B cell (primary cell): ENCODE results near the gene ZBTB44. TPM values are rescaled to one million over a fixed set of nuclear protein-coding genes. Genes with fewer than 3 reads are reported as not detected.
A peak's percentile ranks its signal among the peaks of the same experiment; 100 is the strongest.

ENCODE experiments used
- ATAC-seq: fragments of 200-7000 bp; cut with Tn5 transposase; one replicate; pipeline ENCODE4 v1.10.0; 2021; ENCODE audit warnings: low read depth, mild to moderate bottlenecking, moderate number of reproducible peaks, moderate library complexity
- CTCF ChIA-PET: fragments of 350-600 bp; sonication (Branson Sonifier 250); formaldehyde crosslinking; loops from one replicate; lab custom pipeline; 2021; ENCODE audit warnings: antibody characterized with exemption, inconsistent platforms; lab: Charles Lee
- POLR2A ChIA-PET: fragments of 350-600 bp; sonication (Branson Sonifier 250); formaldehyde crosslinking; loops from one replicate; lab custom pipeline; 2021; ENCODE audit warnings: antibody characterized with exemption; lab: Charles Lee
- DNase-seq: peaks from one replicate; pipeline ENCODE4 v3.0.0; 2013
- H2AFZ ChIP-seq: 2 replicates; pipeline ENCODE4 v1.6.1; 2012; ENCODE audit warnings: mild to moderate bottlenecking, low read depth, low read length; ENCODE audit not compliant: insufficient read depth, poor library complexity, severe bottlenecking
- H3K27ac ChIP-seq, 2 donors: 1 replicate in 1 of 2; 2 replicates in 1 of 2; pipeline ENCODE4 v1.5.1; 2012 to 2013; ENCODE audit warnings: low read length in 2 of 2, mild to moderate bottlenecking in 2 of 2, moderate library complexity in 1 of 2
- H3K27me3 ChIP-seq, 4 experiments: fragments of 200-600 bp in 1 of 4; sonication (generic) in 1 of 4; replicated peaks in 1 of 4; 1 replicate in 2 of 4; 2 replicates in 2 of 4; pipeline versions ENCODE4 v1.6.1 to v1.7.0; 2013 to 2016; ENCODE audit warnings: low read length in 3 of 4, mild to moderate bottlenecking in 2 of 4, mixed read lengths in 1 of 4, moderate library complexity in 1 of 4; ENCODE audit not compliant: insufficient read depth in 4 of 4, control insufficient read depth in 3 of 4; ENCODE audit errors: control extremely low read depth in 1 of 4
- H3K36me3 ChIP-seq, 2 experiments: replicated peaks in 1 of 2; 1 replicate in 1 of 2; 2 replicates in 1 of 2; pipeline versions ENCODE4 v1.6.1 to v1.7.1; 2013; ENCODE audit warnings: low read length in 1 of 2; ENCODE audit not compliant: insufficient read depth in 2 of 2, control insufficient read depth in 1 of 2; ENCODE audit errors: control extremely low read depth in 1 of 2, extremely low read depth in 1 of 2
- H3K4me1 ChIP-seq, 2 donors: fragments of 200-600 bp in 1 of 2; sonication (generic) in 1 of 2; 1 replicate in 1 of 2; 2 replicates in 1 of 2; pipeline versions ENCODE4 v1.5.1 to v1.6.1; 2013 to 2017; ENCODE audit warnings: low read length in 2 of 2; ENCODE audit not compliant: control insufficient read depth in 2 of 2, insufficient read depth in 2 of 2
- H3K4me2 ChIP-seq: replicated peaks from 2 replicates; pipeline ENCODE3; 2012; ENCODE audit warnings: mild to moderate bottlenecking, low read depth, low read length; ENCODE audit not compliant: poor library complexity, severe bottlenecking
- H3K4me3 ChIP-seq, 5 experiments: fragments of 200-600 bp in 1 of 5; sonication (generic) in 1 of 5; 1 replicate in 3 of 5; 2 replicates in 2 of 5; pipeline versions ENCODE4 v1.5.1 to v1.7.0; 2011 to 2016; ENCODE audit warnings: low read length in 4 of 5, mild to moderate bottlenecking in 4 of 5, low read depth in 2 of 5, control low read depth in 1 of 5, moderate library complexity in 1 of 5; ENCODE audit not compliant: insufficient read depth in 1 of 5; ENCODE audit errors: control extremely low read depth in 1 of 5, extremely low read depth in 1 of 5
- H3K79me2 ChIP-seq: fragments of 200-600 bp; sonication (generic); one replicate; pipeline ENCODE4 v1.6.0; 2016; ENCODE audit warnings: low read length; ENCODE audit not compliant: control insufficient read depth, insufficient read depth
- H3K9ac ChIP-seq: fragments of 200-600 bp; sonication (generic); 2 replicates; pipeline ENCODE4 v1.6.1; 2017; ENCODE audit warnings: mild to moderate bottlenecking, low read length, moderate library complexity
- H3K9me3 ChIP-seq, 3 donors: one replicate each; pipeline versions ENCODE4 v1.6.1 to v1.7.1; 2013; ENCODE audit warnings: low read length in 2 of 3; ENCODE audit not compliant: control insufficient read depth in 2 of 3, insufficient read depth in 1 of 3; ENCODE audit errors: control extremely low read depth in 1 of 3
- H4K20me1 ChIP-seq: 2 replicates; pipeline ENCODE4 v1.6.0; 2012; ENCODE audit warnings: mild to moderate bottlenecking, low read length; ENCODE audit not compliant: insufficient read depth, control insufficient read depth, poor library complexity, severe bottlenecking
- H3K27ac Mint-ChIP-seq: one replicate; pipeline ENCODE4 v1.8.0; 2021; ENCODE audit warnings: mixed read lengths
- H3K27me3 Mint-ChIP-seq: one replicate; pipeline ENCODE4 v1.8.0; 2021; ENCODE audit warnings: mixed read lengths
- H3K4me1 Mint-ChIP-seq: one replicate; pipeline ENCODE4 v1.8.0; 2021; ENCODE audit warnings: mixed read lengths
- H3K4me3 Mint-ChIP-seq: one replicate; pipeline ENCODE4 v1.8.0; 2021; ENCODE audit warnings: mixed read lengths
- H3K9me3 Mint-ChIP-seq: one replicate; pipeline ENCODE4 v1.8.0; 2022; ENCODE audit warnings: mixed read lengths; ENCODE audit not compliant: insufficient read depth
- EZH2 ChIP-seq: IDR thresholded peaks from 2 replicates; pipeline ENCODE4 v1.6.1; 2012; ENCODE audit warnings: borderline replicate concordance, low read depth, mild to moderate bottlenecking, moderate library complexity, low read length; ENCODE audit not compliant: insufficient read depth, poor library complexity, severe bottlenecking
- WGBS: methylation state at CpG from one replicate; pipeline ENCODE4 v1.1.5; 2013; ENCODE audit warnings: missing lambda C conversion rate; ENCODE audit not compliant: insufficient coverage; 5-methylcytosine and 5-hydroxymethylcytosine counted together
- intact Hi-C: fragments of 100-400 bp; cut with micrococcal nuclease; formaldehyde crosslinking; loops from one replicate; pipeline ENCODE4 v1.10.0; 2022
- polyA plus RNA-seq: library from polyadenylated mRNA; depleted of rRNA; stranded (reverse); fragments of >200 nt; gene quantifications from 2 replicates; pipeline ENCODE4 v1.2.3, GENCODE V29; 2012
- total RNA-seq, 2 donors: library from RNA; stranded (reverse); fragments of 120-200 nt in 1 of 2; gene quantifications; 1 replicate in 1 of 2; 2 replicates in 1 of 2; pipeline versions ENCODE4 v1.2.3 to v1.2.4, GENCODE V29; 2013 to 2022
- TF ChIP-seq, protein P1 (sequence below): fragments of 200-600 bp; IDR thresholded peaks from one replicate; pipeline ENCODE4 v1.8.0; 2022; ENCODE audit warnings: antibody characterized with exemption, mild to moderate bottlenecking

ZBTB44 gene
- total and polyA plus RNA-seq, 2 donors (not counting 1 experiment from before 2014, with no cell fraction given): 23.3 to 89.4 TPM

DNA sequence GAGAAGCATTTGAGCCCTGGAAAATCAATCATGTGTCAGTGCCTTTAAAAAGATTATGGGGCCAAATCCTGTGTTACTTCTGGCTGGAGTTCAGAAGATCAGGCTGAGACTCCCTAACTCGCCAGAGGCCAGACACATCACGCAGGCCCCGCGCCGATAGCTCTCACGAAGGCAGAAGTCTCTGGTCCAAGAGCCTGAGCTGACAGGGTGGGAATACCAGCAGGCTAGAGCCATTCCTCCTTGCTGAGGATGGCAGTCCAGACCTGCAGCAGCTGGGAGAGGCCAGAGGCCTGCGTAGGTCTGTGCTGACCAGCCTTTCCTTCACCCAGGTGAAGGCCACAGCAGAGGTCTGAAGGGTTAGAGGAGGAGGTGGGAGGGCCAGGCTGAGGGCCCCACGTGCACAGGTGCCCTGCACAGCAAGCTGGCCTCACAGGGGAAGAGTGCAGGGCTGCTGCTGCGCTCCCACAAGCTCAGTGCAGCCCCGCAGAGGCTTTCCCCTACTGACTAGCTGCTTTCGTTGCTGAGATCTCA is 102.2 kb downstream of the ZBTB44 start:
- CTCF ChIA-PET: interaction anchor here (0.7 to 3.0 kb wide), 44 partner anchors 9 to 682 kb away, joined by 3 to 51 read pairs (median 5); partner anchors contain the start of genes ADAMTS8 and ST14
- H3K4me3 Mint-ChIP-seq: no peak overlapping the region
- DNase-seq: peak; percentile 30
- 86% methylated on average over 11 of the region's 11 CpGs for WGBS
- Histone ChIP-seq H3K36me3 (peaks cover 0 to 13% of the 10 kb centered on the region in 2 experiments), H3K4me3 (no peak overlapping the region), H3K9me3 (no peaks in the 10 kb centered on the region), H3K27ac (no peak overlapping the region), H4K20me1 (no peaks in the 10 kb centered on the region), H3K27me3 (no peaks in the 10 kb centered on the region), H2AFZ (no peak overlapping the region), H3K79me2 (no peaks in the 10 kb centered on the region), H3K4me1 (peaks cover 0 to 10% of the 10 kb centered on the region in 2 donors), H3K4me2 (peak overlapping the region; percentile 45), H3K9ac (no peak overlapping the region)
- H3K27ac Mint-ChIP-seq: no peak overlapping the region
- H3K4me1 Mint-ChIP-seq: peaks cover 11% of the 10 kb centered on the region
- H3K27me3 Mint-ChIP-seq: peaks cover 4% of the 10 kb centered on the region
- ATAC-seq: peak; percentile 10
- TF ChIP-seq, protein P1, sequence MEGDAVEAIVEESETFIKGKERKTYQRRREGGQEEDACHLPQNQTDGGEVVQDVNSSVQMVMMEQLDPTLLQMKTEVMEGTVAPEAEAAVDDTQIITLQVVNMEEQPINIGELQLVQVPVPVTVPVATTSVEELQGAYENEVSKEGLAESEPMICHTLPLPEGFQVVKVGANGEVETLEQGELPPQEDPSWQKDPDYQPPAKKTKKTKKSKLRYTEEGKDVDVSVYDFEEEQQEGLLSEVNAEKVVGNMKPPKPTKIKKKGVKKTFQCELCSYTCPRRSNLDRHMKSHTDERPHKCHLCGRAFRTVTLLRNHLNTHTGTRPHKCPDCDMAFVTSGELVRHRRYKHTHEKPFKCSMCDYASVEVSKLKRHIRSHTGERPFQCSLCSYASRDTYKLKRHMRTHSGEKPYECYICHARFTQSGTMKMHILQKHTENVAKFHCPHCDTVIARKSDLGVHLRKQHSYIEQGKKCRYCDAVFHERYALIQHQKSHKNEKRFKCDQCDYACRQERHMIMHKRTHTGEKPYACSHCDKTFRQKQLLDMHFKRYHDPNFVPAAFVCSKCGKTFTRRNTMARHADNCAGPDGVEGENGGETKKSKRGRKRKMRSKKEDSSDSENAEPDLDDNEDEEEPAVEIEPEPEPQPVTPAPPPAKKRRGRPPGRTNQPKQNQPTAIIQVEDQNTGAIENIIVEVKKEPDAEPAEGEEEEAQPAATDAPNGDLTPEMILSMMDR: no peak
- TF ChIP-seq EZH2: no peak
- no peaks in the 10 kb centered on the region for H3K9me3 Mint-ChIP-seq
- intact Hi-C loops: loop anchor here (2.0 kb wide), 1 partner anchor 66 kb away; no protein-coding TSS in a partner anchor
- POLR2A ChIA-PET: interaction anchor here (0.8 to 1.0 kb wide), 2 partner anchors 48 to 105 kb away, joined by 3 to 6 read pairs; no protein-coding TSS in a partner anchor

DNA sequence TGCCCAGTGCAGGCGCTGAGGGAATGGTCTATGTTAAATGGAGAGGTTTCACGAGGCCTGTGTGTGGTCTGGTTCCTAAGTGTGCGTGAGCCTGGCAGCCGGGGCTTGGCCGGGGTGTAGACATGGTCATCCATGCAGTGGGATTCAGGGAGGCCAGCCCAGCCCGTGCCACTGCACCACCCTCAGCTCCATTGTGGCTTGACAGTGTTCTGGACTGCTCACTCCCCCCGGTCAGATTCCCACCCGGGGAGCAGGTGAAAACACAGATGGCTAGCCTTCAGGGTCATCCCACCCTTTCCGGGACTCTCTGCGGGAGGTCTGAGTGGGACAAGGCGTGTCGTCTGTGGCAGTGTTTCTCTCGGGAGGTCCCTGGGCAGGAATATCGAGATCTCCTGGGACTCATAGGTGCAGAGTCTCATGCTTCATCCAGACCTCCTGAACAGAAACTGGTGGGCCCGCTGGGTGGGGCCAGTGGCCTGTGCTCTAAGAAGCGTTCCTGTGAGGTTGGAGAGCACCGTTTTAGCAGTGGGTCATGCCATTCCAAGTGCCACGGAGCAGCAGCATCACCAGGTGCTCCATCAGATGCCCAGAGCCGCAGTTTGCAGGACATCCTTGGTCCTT is 102.8 kb downstream of the ZBTB44 start:
- ChIA-PET POLR2A (no interaction called here), CTCF (interaction anchor here (0.7 to 3.0 kb wide), 17 partner anchors 10 to 650 kb away, joined by 3 to 51 read pairs (median 6); partner anchors contain the start of gene ST14)
- no peak overlapping the region for H2AFZ ChIP-seq
- no peak for TF ChIP-seq EZH2
- TF ChIP-seq, protein P1: no peak
- Mint-ChIP-seq H3K27ac (no peak overlapping the region), H3K9me3 (no peaks in the 10 kb centered on the region), H3K4me1 (peaks cover 11% of the 10 kb centered on the region), H3K27me3 (peaks cover 4% of the 10 kb centered on the region), H3K4me3 (no peak overlapping the region)
- intact Hi-C loops: loop anchor here (2.0 kb wide), 1 partner anchor 65 kb away; no protein-coding TSS in a partner anchor
- H3K27me3 ChIP-seq: no peaks in the 10 kb centered on the region
- 95% methylated on average over 17 of the region's 19 CpGs for WGBS
- no peaks in the 10 kb centered on the region for H4K20me1 ChIP-seq
- H3K4me3 ChIP-seq: no peak overlapping the region
- DNase-seq (no peak), ATAC-seq (no peak)
- no peaks in the 10 kb centered on the region for H3K79me2 ChIP-seq
- H3K9me3 ChIP-seq: no peaks in the 10 kb centered on the region
- H3K4me1 ChIP-seq: peaks cover 0 to 10% of the 10 kb centered on the region in 2 donors
- H3K27ac ChIP-seq: no peak overlapping the region
- no peak overlapping the region for H3K4me2 ChIP-seq
- H3K36me3 ChIP-seq: peaks cover 0 to 13% of the 10 kb centered on the region in 2 experiments
- no peak overlapping the region for H3K9ac ChIP-seq
